HG03432 (cell line): ENCODE results near the gene IPO9.
"Not testable (repeated sequence)": the region's sequence is repeated elsewhere in the genome, so short reads cannot be mapped to it uniquely, and the experiment has no call there.

Source experiments
- ATAC-seq: cut with Tn5 transposase; IDR thresholded peaks from one replicate; pipeline ENCODE4 v1.9.1; 2021; ENCODE audit warnings: mild to moderate bottlenecking, moderate library complexity; ENCODE audit not compliant: unreplicated experiment

Gene IPO9

GRCh38 chr1:201900476-201900875 lies 71.5 kb downstream of the IPO9 start:
- no peak for ATAC-seq

GRCh38 chr1:201901036-201901435 lies 72.1 kb downstream of the IPO9 start:
- ATAC-seq: not testable (repeated sequence)

GRCh38 chr1:201902198-201902597 lies 73.2 kb downstream of the IPO9 start:
- ATAC-seq: no peak

GRCh38 chr1:201903135-201903534 lies 74.2 kb downstream of the IPO9 start:
- ATAC-seq: no peak

- ATAC-seq: no peak
Measured at GRCh38 chr1:201904579-201904978, 75.6 kb downstream of the IPO9 start.

GRCh38 chr1:201905234-201905890 lies 76.4 kb downstream of the IPO9 start:
- no peak for ATAC-seq

GRCh38 chr1:201906336-201906735 lies 77.4 kb downstream of the IPO9 start:
- ATAC-seq: no peak

GRCh38 chr1:201907621-201908020 lies 78.7 kb downstream of the IPO9 start:
- ATAC-seq: no peak

GRCh38 chr1:201911826-201912571 lies 83.0 kb downstream of the IPO9 start:
- ATAC-seq: no peak

GRCh38 chr1:201912832-201913231 lies 83.9 kb downstream of the IPO9 start:
- no peak for ATAC-seq

GRCh38 chr1:201914456-201915235 lies 85.7 kb downstream of the IPO9 start:
- no peak for ATAC-seq

- ATAC-seq: no peak
Measured at GRCh38 chr1:201916649-201917249, 87.8 kb downstream of the IPO9 start.

- no peak for ATAC-seq
Measured at GRCh38 chr1:201917362-201918033, 88.5 kb downstream of the IPO9 start.

- no peak for ATAC-seq
Measured at GRCh38 chr1:201918343-201918742, 89.4 kb downstream of the IPO9 start.

GRCh38 chr1:201921952-201922558 lies 93.1 kb downstream of the IPO9 start:
- no peak for ATAC-seq

- no peak for ATAC-seq
Measured at GRCh38 chr1:201925301-201925567, 96.3 kb downstream of the IPO9 start.

- ATAC-seq: no peak
Measured at GRCh38 chr1:201925981-201926645, 97.2 kb downstream of the IPO9 start.

GRCh38 chr1:201928266-201928665 lies 99.3 kb downstream of the IPO9 start:
- no peak for ATAC-seq

GRCh38 chr1:201930137-201930536 lies 101.2 kb downstream of the IPO9 start:
- no peak for ATAC-seq

GRCh38 chr1:201930803-201931202 lies 101.8 kb downstream of the IPO9 start:
- ATAC-seq: no peak
